GM23338 (cell line): ENCODE measurements around the gene GUCY1A2. TPM values are rescaled to one million over a fixed set of nuclear protein-coding genes. Genes with fewer than 3 reads are reported as not detected.

Source experiments
- ATAC-seq: fragments of 200-7000 bp; cut with Tn5 transposase; 3 replicates; pipeline ENCODE4 v1.9.1; 2020
- DNase-seq: peaks from one replicate; pipeline ENCODE4 v3.0.0-alpha.2; 2015; ENCODE audit warnings: low spot score
- H2AFZ ChIP-seq: fragments of 200-600 bp; sonication (generic); 2 replicates; pipeline ENCODE4 v1.8.0; 2016; ENCODE audit warnings: antibody characterized with exemption, mild to moderate bottlenecking, moderate library complexity
- H3F3A ChIP-seq: fragments of 200-600 bp; sonication (generic); replicated peaks from 2 replicates; pipeline ENCODE4 v1.8.0; 2017; ENCODE audit warnings: antibody characterized with exemption, mixed run types, low read depth
- H3K27ac ChIP-seq: fragments of 200-600 bp; sonication (generic); 2 replicates; pipeline ENCODE4 v1.6.1; 2016; ENCODE audit warnings: low read depth
- H3K27me3 ChIP-seq: fragments of 200-600 bp; sonication (generic); 2 replicates; pipeline ENCODE4 v1.8.0; 2016; ENCODE audit warnings: mild to moderate bottlenecking, mixed run types, moderate library complexity; ENCODE audit not compliant: insufficient read depth
- H3K36me3 ChIP-seq: fragments of 200-600 bp; sonication (generic); 2 replicates; pipeline ENCODE4 v1.8.0; 2016; ENCODE audit warnings: mild to moderate bottlenecking; ENCODE audit not compliant: insufficient read depth
- H3K4me1 ChIP-seq: fragments of 200-600 bp; sonication (generic); 2 replicates; pipeline ENCODE4 v1.8.0; 2016; ENCODE audit warnings: mild to moderate bottlenecking, moderate library complexity; ENCODE audit not compliant: insufficient read depth
- H3K4me2 ChIP-seq: fragments of 200-600 bp; sonication (generic); 2 replicates; pipeline ENCODE4 v1.7.1; 2017; ENCODE audit warnings: mixed run types
- H3K4me3 ChIP-seq: fragments of 200-600 bp; sonication (generic); 2 replicates; pipeline ENCODE4 v1.6.1; 2016; ENCODE audit warnings: mixed run types
- H3K79me2 ChIP-seq: fragments of 200-600 bp; sonication (generic); replicated peaks from 2 replicates; pipeline ENCODE4 v1.8.0; 2017; ENCODE audit warnings: mild to moderate bottlenecking; ENCODE audit not compliant: insufficient read depth
- H3K9me2 ChIP-seq: fragments of 200-600 bp; sonication (generic); 2 replicates; pipeline ENCODE4 v1.8.0; 2017; ENCODE audit not compliant: insufficient read depth
- H4K20me1 ChIP-seq: fragments of 200-600 bp; sonication (generic); replicated peaks from 2 replicates; pipeline ENCODE4 v1.8.0; 2017; ENCODE audit warnings: mild to moderate bottlenecking; ENCODE audit not compliant: insufficient read depth
- H3K27ac Mint-ChIP-seq: 2 replicates; pipeline ENCODE4 v1.8.0; 2020; ENCODE audit warnings: inconsistent platforms, mild to moderate bottlenecking, moderate library complexity, mixed read lengths
- H3K27me3 Mint-ChIP-seq: 3 replicates; pipeline ENCODE4 v1.8.0; 2022; ENCODE audit warnings: low read depth, mild to moderate bottlenecking, moderate library complexity, mixed read lengths, inconsistent platforms; ENCODE audit not compliant: insufficient read depth, poor library complexity
- H3K36me3 Mint-ChIP-seq: 3 replicates; pipeline ENCODE4 v1.8.0; 2021; ENCODE audit warnings: low read depth, mild to moderate bottlenecking, inconsistent platforms, moderate library complexity, mixed read lengths
- H3K4me1 Mint-ChIP-seq: 3 replicates; pipeline ENCODE4 v1.8.0; 2020; ENCODE audit warnings: mild to moderate bottlenecking, inconsistent platforms, mixed read lengths
- H3K4me3 Mint-ChIP-seq: 3 replicates; pipeline ENCODE4 v1.8.0; 2021; ENCODE audit warnings: moderate library complexity, mild to moderate bottlenecking, inconsistent platforms, mixed read lengths
- H3K9me3 Mint-ChIP-seq: 3 replicates; pipeline ENCODE4 v1.8.0; 2020; ENCODE audit warnings: moderate library complexity, mild to moderate bottlenecking, inconsistent platforms, mixed read lengths
- CREB1 ChIP-seq: fragments of 250-450 bp; sonication (Bioruptor Pico); IDR thresholded peaks from 2 replicates; pipeline ENCODE4 v1.5.0; 2020; ENCODE audit warnings: low read depth, mild to moderate bottlenecking, moderate library complexity
- EZH2 ChIP-seq: fragments of 200-600 bp; sonication (generic); IDR thresholded peaks from one replicate; pipeline ENCODE4 v1.8.0; 2017; ENCODE audit warnings: antibody characterized with exemption, mild to moderate bottlenecking, low read depth; ENCODE audit not compliant: unreplicated experiment
- EZH2phosphoT487 ChIP-seq: fragments of 200-600 bp; sonication (generic); IDR thresholded peaks from one replicate; pipeline ENCODE4 v1.8.1; 2018; ENCODE audit warnings: antibody characterized with exemption; ENCODE audit not compliant: unreplicated experiment
- NANOG ChIP-seq: IDR thresholded peaks from 2 replicates; pipeline ENCODE4 v1.6.1; 2016; ENCODE audit warnings: antibody characterized with exemption, borderline replicate concordance
- POLR2AphosphoS5 ChIP-seq: IDR thresholded peaks from 2 replicates; pipeline ENCODE4 v1.6.1; 2016; ENCODE audit warnings: antibody characterized with exemption, low read depth
- STAT1 ChIP-seq: IDR thresholded peaks from one replicate; pipeline ENCODE4 v1.6.1; 2016; ENCODE audit warnings: antibody characterized with exemption; ENCODE audit not compliant: unreplicated experiment
- ZNF114 ChIP-seq: fragments of 250-450 bp; sonication (Bioruptor Pico); IDR thresholded peaks from 2 replicates; pipeline ENCODE4 v1.5.0; 2020; ENCODE audit warnings: mild to moderate bottlenecking, moderate library complexity
- ZNF331 ChIP-seq: fragments of 250-450 bp; sonication (Bioruptor Pico); IDR thresholded peaks from 2 replicates; pipeline ENCODE4 v1.5.0; 2020; ENCODE audit warnings: low read depth, mild to moderate bottlenecking, moderate library complexity
- polyA plus RNA-seq: library from polyadenylated mRNA; unstranded; fragments of >200 nt; fragmentation: Nextera tagmentation; extraction: Ambion mirVana; gene quantifications from 2 replicates; pipeline ENCODE4 v1.2.1, GENCODE V29; 2016
- total RNA-seq: library from RNA; depleted of rRNA; stranded (reverse); fragments of >200 nt; shearing (Covaris generic); gene quantifications from 2 replicates; pipeline ENCODE4 v1.2.3, GENCODE V29; 2014
- TF ChIP-seq, protein P1 (sequence below): fragments of 250-450 bp; sonication (Bioruptor Pico); IDR thresholded peaks from 2 replicates; pipeline ENCODE4 v1.5.0; 2020; ENCODE audit warnings: mild to moderate bottlenecking, moderate library complexity
- TF ChIP-seq, protein P2 (sequence below): IDR thresholded peaks from 2 replicates; pipeline ENCODE4 v1.6.1; 2016; ENCODE audit warnings: antibody characterized with exemption
- TF ChIP-seq, protein P3 (sequence below): IDR thresholded peaks from one replicate; pipeline ENCODE4 v1.6.1; 2018; ENCODE audit warnings: antibody characterized with exemption; ENCODE audit not compliant: unreplicated experiment

Gene GUCY1A2
- total and polyA plus RNA-seq, 2 experiments from 2014 or later, result 0.36 to 1.4 TPM

DNA sequence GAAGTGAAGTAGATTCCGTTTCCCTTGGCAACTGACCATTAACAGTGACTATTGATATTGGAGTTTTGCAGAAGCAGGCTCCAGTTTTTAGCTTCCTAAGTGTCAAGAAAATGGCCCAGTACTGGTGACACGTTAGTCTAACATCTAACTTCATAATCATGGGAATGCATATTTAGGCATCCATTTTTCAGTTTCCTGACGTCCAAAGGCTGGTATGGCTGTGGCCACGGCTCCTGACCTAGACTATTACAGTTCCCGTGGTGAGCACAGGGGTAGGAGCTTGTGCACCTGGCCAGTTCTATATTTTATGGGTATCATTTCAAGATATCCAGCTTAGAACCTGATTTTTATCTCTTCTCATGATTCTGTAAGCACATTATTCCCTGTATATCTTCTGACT, 323.8 kb downstream of the GUCY1A2 start (continued):
- TF ChIP-seq, protein P1, sequence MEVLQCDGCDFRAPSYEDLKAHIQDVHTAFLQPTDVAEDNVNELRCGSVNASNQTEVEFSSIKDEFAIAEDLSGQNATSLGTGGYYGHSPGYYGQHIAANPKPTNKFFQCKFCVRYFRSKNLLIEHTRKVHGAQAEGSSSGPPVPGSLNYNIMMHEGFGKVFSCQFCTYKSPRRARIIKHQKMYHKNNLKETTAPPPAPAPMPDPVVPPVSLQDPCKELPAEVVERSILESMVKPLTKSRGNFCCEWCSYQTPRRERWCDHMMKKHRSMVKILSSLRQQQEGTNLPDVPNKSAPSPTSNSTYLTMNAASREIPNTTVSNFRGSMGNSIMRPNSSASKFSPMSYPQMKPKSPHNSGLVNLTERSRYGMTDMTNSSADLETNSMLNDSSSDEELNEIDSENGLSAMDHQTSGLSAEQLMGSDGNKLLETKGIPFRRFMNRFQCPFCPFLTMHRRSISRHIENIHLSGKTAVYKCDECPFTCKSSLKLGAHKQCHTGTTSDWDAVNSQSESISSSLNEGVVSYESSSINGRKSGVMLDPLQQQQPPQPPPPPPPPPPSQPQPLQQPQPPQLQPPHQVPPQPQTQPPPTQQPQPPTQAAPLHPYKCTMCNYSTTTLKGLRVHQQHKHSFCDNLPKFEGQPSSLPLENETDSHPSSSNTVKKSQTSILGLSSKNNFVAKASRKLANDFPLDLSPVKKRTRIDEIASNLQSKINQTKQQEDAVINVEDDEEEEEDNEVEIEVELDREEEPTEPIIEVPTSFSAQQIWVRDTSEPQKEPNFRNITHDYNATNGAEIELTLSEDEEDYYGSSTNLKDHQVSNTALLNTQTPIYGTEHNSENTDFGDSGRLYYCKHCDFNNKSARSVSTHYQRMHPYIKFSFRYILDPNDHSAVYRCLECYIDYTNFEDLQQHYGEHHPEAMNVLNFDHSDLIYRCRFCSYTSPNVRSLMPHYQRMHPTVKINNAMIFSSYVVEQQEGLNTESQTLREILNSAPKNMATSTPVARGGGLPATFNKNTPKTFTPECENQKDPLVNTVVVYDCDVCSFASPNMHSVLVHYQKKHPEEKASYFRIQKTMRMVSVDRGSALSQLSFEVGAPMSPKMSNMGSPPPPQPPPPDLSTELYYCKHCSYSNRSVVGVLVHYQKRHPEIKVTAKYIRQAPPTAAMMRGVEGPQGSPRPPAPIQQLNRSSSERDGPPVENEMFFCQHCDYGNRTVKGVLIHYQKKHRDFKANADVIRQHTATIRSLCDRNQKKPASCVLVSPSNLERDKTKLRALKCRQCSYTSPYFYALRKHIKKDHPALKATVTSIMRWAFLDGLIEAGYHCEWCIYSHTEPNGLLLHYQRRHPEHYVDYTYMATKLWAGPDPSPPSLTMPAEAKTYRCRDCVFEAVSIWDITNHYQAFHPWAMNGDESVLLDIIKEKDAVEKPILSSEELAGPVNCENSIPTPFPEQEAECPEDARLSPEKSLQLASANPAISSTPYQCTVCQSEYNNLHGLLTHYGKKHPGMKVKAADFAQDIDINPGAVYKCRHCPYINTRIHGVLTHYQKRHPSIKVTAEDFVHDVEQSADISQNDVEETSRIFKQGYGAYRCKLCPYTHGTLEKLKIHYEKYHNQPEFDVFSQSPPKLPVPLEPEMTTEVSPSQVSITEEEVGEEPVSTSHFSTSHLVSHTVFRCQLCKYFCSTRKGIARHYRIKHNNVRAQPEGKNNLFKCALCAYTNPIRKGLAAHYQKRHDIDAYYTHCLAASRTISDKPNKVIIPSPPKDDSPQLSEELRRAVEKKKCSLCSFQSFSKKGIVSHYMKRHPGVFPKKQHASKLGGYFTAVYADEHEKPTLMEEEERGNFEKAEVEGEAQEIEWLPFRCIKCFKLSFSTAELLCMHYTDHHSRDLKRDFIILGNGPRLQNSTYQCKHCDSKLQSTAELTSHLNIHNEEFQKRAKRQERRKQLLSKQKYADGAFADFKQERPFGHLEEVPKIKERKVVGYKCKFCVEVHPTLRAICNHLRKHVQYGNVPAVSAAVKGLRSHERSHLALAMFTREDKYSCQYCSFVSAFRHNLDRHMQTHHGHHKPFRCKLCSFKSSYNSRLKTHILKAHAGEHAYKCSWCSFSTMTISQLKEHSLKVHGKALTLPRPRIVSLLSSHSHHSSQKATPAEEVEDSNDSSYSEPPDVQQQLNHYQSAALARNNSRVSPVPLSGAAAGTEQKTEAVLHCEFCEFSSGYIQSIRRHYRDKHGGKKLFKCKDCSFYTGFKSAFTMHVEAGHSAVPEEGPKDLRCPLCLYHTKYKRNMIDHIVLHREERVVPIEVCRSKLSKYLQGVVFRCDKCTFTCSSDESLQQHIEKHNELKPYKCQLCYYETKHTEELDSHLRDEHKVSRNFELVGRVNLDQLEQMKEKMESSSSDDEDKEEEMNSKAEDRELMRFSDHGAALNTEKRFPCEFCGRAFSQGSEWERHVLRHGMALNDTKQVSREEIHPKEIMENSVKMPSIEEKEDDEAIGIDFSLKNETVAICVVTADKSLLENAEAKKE, result no peak
- no peak for TF ChIP-seq EZH2phosphoT487

DNA sequence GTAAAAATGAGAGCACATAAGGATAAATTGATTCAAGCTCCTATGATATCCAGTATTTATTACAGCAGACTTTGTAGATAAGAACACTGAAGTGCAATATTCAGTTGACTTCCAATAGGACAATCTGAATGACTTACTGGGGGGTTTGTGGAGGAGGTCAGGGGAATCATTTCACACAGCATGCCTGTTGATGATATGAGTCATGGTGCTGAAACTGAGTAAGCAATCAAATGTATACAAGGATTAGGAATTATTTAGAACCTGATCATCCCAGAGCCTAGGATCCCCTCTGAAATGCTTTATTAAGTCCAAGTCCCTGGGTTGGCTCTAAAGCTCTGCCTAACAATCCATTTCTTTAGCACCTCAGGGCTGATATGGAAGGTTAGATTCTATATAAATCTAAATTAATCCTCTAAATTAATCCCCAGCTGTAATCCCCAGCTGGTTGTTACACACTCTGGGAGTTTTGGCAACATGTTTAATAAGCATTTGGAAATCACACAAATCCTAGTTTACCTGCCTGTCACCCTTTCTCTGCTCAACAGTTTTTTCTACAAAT, 326.4 kb downstream of the GUCY1A2 start:
- Histone ChIP-seq H3K27me3 (no peaks in the 10 kb centered on the region), H3K4me1 (no peaks in the 10 kb centered on the region), H3K9me2 (no peaks in the 10 kb centered on the region), H2AFZ (no peak overlapping the region), H3K4me3 (no peak overlapping the region), H3K79me2 (no peaks in the 10 kb centered on the region), H3F3A (no peaks in the 10 kb centered on the region), H3K36me3 (no peaks in the 10 kb centered on the region), H4K20me1 (no peaks in the 10 kb centered on the region), H3K4me2 (no peak overlapping the region), H3K27ac (no peak overlapping the region)
- H3K36me3 Mint-ChIP-seq, result no peaks in the 10 kb centered on the region
- H3K9me3 Mint-ChIP-seq, result no peaks in the 10 kb centered on the region
- ATAC-seq (no peak), DNase-seq (no peak)
- no peaks in the 10 kb centered on the region for H3K27me3 Mint-ChIP-seq
- H3K4me3 Mint-ChIP-seq, result no peak overlapping the region
- H3K4me1 Mint-ChIP-seq, result no peaks in the 10 kb centered on the region
- no peak overlapping the region for H3K27ac Mint-ChIP-seq
- TF ChIP-seq STAT1 (no peak), EZH2 (no peak), CREB1 (CRISPR knock-in tag) (no peak), NANOG (no peak), POLR2AphosphoS5 (no peak), ZNF331 (CRISPR knock-in tag) (no peak), ZNF114 (CRISPR knock-in tag) (no peak), EZH2phosphoT487 (no peak)
- TF ChIP-seq, protein P2, sequence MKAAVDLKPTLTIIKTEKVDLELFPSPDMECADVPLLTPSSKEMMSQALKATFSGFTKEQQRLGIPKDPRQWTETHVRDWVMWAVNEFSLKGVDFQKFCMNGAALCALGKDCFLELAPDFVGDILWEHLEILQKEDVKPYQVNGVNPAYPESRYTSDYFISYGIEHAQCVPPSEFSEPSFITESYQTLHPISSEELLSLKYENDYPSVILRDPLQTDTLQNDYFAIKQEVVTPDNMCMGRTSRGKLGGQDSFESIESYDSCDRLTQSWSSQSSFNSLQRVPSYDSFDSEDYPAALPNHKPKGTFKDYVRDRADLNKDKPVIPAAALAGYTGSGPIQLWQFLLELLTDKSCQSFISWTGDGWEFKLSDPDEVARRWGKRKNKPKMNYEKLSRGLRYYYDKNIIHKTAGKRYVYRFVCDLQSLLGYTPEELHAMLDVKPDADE, result no peak
- TF ChIP-seq, protein P3, sequence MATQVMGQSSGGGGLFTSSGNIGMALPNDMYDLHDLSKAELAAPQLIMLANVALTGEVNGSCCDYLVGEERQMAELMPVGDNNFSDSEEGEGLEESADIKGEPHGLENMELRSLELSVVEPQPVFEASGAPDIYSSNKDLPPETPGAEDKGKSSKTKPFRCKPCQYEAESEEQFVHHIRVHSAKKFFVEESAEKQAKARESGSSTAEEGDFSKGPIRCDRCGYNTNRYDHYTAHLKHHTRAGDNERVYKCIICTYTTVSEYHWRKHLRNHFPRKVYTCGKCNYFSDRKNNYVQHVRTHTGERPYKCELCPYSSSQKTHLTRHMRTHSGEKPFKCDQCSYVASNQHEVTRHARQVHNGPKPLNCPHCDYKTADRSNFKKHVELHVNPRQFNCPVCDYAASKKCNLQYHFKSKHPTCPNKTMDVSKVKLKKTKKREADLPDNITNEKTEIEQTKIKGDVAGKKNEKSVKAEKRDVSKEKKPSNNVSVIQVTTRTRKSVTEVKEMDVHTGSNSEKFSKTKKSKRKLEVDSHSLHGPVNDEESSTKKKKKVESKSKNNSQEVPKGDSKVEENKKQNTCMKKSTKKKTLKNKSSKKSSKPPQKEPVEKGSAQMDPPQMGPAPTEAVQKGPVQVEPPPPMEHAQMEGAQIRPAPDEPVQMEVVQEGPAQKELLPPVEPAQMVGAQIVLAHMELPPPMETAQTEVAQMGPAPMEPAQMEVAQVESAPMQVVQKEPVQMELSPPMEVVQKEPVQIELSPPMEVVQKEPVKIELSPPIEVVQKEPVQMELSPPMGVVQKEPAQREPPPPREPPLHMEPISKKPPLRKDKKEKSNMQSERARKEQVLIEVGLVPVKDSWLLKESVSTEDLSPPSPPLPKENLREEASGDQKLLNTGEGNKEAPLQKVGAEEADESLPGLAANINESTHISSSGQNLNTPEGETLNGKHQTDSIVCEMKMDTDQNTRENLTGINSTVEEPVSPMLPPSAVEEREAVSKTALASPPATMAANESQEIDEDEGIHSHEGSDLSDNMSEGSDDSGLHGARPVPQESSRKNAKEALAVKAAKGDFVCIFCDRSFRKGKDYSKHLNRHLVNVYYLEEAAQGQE, result no peak
